Glomerular endothelial cell (primary cell): ENCODE results near the gene NISCH. TPM values are rescaled to one million over a fixed set of nuclear protein-coding genes. Genes with fewer than 3 reads are reported as not detected.

Experiments
- DNase-seq: peaks from one replicate; pipeline ENCODE4 v3.0.0-alpha.2; 2011; ENCODE audit warnings: low read depth, low spot score; ENCODE audit errors: extremely low read depth
- total RNA-seq: library from RNA; depleted of rRNA; stranded (reverse); fragments of >200 nt; gene quantifications from 2 replicates; pipeline ENCODE4 v1.2.3, GENCODE V29; 2015

NISCH gene
- total RNA-seq, 1 donor from 2014 or later: 113 TPM

DNA sequence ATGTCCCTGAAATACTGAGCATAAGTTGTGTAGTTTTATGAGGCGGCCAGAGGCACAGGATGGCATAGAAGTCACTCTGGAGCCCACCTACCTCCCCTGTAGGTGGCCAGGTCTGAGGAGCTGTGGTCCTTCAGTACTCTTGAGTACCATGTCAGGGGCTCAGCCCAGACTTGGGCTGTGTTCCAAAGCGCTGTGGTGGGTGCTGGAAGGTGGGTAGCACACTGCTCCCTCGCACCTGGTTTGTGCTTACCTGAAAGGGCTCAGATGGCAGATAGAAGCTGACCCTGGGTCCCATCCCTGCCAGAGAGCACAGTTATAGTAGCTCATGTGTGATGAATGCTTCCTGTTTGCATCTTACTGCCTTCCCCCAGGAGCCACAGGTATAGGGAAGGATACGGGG, 15.5 kb downstream of the NISCH start:
- DNase-seq: no peak

DNA sequence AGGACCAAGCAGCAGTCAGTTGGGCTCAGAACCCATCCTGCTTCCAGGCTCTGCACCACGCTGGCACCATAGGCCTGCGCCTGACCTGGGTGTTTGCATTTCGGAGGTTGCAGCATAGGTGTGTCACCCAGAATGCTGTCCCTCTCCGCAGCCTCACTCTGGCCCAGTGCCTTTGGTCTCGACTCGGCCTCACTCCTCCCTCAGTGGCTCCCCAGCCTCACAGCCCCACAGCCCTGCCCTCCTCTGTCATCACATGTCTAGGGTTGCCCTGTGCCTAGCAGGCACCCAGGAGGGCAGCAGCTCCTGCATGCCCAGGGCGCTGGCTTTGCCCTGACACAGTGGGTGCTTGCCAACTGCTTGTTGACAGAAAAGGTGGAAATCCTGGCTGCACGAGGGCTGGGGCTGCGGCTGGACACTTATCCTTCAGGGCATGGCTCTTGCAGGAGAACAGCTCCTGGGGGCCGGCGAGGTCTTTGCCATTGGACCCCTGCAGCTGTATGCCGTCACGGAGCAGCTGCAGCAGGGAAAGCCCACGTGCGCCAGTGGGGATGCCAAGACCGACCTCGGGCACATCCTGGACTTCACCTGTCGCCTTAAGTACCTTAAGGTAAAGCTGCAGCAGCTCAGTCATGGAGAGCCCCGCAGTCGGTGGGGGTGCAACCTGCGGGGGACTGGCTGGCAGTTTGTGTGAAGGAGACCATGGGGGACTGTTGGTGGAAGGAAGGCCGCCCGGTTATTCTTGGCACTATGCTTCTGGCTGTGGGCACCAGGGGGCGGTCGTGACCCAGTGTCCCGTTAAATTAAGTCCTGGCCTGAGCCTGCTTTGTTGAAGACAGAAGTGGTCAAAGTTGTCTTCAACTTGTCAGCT, 16.2 kb downstream of the NISCH start:
- DNase-seq: no peak

DNA sequence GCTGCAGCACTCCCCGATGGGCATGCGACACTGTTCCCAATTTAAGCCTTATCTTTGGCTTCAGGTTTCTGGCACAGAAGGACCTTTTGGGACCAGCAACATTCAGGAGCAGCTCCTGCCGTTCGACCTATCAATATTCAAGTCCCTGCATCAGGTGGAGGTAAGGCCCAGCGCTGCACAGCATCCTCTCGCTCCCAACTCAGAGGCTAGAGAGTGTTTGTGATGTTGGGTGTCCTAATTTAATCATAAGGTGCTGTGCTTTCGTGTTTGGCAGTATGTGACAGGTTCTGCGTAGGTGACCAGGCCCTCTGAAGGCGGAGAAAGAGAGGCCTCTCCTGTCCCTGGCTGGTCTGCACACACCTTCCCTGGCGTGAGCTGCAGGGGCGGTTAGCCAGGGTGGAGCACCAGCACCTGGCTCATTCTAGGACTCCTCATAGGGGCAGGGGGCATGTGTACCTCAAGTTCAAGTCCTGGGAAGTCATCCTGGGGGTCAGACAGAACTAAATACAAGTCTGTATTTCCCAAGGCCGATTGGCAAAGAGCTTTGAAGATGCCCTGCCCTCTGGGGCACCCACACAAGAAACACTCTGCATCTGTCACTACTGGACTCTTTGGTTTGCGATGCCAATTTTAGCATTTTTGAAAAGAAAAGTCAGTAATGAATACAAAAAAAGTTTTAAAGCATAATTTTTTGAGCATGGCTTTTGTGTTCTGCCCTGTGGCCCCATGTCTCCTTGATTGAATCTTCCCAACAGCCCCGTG, 17.0 kb downstream of the NISCH start:
- no peak for DNase-seq

DNA sequence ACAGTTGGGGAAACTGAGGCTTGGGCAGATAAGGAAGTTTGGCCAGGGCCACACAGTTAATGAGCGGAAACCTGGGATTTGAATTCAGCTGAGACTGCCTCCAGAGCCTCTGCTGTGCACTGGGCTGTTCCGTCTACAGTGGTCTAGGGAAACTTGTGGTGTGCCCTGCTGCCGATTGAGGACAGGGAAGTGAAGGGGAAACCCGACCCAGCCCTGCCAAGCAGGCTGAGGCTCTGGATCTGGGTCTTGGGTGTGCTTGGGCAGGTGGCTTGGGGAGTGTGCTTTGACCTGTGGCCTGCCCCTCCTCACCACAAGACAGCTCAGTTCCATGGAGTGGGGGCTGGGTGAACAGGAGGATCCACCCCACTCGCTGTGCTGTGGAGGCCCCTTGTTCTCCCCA, 17.6 kb downstream of the NISCH start:
- DNase-seq: no peak

DNA sequence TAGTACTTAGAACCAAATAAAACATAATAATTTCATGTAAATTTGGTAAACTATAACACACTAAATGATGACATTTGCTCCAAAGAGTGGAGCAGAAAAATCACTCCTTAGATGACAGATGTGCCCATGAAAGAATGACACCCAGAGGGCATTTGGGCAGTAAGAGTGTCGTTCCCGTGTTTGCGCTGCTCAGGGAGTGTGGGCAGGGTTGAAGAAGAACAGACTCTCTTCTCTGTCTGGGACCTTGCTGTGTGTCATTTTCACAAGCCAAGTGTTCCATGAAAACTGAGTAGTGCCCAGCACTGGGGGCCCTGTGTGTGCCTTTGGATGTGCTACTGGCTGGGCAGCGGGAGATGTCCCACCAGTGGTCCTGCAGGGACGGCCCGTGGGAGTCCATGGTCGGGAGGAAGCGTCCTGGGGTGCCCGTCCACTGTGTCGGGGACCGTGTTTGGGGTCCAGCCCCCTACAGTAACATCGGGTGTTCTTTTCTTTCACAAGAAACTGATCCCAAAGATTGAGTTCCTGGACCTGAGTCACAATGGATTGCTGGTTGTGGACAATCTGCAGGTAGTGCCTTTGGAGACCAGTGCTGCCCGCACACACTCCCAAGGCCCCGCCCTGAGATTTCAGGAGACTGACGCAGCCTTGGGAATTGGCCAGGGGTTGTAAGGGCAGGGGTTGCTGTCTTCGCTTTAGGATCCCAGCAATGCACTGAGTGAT, 21.8 kb downstream of the NISCH start:
- no peak for DNase-seq

DNA sequence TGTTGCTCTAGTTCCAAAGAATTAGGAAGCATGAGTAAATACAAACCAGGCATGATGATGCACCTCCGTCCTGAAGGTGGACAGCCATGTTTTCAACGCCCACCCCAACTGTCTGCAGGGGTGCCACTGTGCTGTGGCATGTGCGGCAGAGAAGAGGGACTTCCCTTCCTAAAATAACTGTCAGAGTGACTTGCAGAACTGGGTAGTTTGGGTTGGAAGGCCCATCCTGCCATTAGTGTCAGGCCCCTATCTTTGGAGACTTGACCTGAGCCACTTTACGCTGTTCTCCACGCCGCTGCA, 22.3 kb downstream of the NISCH start:
- DNase-seq: no peak

DNA sequence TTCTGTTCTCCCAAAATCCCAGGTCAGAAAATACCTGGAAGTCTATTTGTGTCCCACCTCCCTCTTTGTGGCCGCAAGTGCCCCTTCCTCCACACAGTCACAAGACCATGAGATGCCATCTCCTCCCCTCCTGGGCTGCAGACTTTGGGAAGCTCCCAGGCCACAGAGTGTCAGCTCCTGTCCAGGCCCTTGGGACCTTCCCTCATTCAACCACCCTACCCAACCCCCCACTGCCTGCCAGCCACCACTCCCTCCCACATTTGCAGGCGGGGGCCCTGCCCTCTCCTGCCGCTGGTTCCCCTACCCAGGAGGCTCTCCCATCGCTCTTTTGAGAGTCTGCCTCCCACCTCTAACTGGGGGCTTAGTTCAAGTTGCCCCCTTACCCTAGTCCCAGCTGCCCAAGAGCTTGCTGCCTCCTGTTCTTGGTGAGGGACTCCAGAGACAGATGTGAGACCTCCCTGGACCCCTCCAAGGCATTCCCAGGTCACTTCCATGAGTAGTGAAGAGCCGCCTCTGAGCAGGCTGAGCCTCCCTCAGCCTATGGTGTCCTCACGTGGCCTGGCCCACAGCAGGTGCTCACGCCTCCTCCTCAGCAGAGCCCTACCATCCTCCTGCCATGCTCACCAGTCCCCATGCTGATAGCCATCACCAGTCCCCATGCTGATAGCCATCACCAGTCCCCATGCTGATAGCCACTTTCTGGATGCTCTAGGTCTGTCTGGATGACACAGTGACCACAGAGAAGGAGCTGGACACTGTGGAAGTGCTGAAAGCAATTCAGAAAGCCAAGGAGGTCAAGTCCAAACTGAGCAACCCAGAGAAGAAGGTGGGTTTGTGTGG, 23.9 kb downstream of the NISCH start:
- DNase-seq: no peak

DNA sequence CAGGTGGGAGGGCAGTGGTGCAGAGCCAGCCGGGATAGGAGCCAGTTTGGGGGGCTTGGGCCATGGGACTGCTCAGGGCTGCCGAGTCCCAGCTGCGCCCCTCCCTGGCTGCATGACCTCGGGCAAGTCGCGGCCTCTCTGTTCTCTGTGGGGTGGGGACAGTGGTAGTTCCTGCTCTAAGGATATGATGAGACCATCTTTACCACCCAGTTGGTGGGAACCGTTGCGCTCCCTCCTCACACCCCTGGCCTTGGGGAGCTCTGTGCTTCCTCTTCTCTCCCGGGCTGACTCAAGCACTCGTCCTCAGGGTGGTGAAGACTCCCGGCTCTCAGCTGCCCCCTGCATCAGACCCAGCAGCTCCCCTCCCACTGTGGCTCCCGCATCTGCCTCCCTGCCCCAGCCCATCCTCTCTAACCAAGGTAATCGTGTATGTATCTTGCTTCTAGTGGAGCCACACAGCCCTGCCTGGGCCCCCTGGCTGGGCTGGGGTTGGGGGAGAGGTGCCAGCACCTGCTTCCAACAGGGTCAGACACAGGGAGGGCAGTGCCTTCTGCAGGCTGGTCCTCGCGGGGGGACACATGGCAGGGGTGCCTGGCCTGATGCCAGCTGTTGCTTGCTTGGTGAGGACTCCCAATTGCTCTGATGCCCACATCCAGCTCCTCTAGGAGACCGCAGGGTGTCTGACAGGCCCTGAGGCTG, 24.6 kb downstream of the NISCH start:
- DNase-seq: no peak

DNA sequence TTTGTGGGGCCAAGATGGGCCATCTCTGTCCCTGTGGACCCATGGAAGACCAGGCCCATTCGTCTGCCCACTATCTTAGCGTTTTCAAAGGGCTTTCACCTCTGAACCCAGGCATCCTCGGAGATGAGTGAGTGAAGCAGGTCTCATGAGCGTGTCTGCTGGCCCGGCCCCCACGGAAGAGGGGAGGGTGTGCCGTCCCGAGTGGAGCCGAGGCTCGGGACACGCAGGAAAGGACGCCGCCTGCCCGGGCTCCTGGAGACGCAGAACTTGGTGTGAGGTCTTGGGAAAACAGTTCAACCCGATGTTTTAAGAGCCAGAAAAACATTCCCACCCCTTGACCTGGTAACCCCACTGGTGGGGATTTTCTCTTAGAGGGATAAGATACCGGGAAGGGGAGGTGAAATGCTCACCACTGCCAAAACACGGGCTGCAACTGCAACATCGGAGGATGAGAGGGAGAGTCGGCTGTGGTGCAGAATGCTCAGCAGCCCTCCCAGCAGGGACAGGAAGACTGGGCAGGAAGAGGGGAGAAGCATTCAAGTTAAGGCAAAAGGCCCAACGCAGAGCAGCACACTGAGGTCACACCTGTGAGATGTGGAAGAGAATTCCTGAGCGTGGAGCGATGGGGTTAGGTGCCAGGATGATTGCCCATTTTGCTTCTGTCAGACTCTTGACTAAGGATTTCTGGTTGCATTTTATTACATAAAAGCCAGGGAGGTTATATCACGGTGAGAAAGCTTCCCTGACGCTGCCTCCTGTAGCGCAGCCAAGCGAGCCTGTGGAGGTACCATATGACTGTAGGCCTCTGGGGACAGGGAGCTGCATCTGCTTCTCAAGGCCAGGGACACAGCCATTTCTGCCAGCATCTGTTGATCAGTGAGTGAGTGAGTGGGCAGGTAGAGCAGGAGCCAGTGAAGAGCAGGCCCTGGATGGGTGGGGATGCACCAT, 25.6 kb downstream of the NISCH start:
- DNase-seq: no peak

DNA sequence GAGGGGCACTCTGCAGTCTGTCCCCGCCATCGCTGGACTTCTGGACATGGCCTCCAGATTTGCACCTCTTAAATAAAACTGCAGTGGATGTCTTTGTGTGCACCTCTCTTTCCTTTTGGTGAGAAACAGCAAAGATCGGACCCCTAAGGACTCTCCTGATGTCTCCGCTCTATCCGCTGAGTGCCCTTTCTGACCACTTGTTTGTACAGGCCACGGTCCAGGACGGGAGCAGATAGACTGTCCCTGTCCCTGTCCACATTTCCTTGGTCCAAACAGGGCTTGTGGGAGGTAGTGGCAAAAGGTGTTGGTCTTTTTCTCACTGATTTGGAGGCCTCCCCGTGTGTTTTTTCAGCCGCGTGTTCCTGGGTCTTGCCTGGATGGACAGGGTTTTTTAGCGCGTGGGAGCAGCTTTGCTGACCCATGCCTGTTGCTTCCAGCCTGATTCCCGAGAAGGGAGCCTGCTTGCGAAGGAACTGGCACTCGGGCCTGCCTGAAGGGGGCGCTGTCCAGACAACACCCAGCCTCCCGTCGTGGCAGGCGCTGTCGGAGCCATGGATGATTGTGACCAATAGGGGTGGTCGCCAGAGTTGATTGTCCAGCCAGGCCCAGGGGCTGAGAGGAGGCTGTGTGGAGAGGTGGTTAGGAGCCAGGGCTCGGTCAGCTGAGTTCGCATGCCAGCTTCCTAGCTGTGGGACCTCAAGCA, 26.6 kb downstream of the NISCH start:
- DNase-seq: no peak

DNA sequence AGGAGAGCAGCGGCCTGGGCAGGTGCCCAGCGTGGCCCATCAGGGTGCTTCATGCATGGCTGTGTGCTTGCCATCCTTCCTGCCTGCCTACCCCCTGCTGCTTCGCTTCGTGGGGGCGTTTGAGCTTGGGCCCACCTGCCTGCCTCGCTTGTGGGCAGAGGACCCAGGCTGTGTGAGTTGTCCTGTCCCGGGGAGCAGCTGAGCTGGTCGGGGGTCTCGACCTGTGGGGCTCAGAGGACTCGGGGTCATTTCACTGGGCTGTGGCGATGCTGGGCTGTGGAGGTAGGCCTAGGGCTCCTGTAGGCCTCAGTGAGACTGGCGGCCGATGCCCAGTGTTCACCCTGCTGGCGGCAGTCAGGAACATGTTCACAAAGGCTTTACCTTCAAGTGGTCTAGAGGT, 27.7 kb downstream of the NISCH start:
- DNase-seq: no peak

DNA sequence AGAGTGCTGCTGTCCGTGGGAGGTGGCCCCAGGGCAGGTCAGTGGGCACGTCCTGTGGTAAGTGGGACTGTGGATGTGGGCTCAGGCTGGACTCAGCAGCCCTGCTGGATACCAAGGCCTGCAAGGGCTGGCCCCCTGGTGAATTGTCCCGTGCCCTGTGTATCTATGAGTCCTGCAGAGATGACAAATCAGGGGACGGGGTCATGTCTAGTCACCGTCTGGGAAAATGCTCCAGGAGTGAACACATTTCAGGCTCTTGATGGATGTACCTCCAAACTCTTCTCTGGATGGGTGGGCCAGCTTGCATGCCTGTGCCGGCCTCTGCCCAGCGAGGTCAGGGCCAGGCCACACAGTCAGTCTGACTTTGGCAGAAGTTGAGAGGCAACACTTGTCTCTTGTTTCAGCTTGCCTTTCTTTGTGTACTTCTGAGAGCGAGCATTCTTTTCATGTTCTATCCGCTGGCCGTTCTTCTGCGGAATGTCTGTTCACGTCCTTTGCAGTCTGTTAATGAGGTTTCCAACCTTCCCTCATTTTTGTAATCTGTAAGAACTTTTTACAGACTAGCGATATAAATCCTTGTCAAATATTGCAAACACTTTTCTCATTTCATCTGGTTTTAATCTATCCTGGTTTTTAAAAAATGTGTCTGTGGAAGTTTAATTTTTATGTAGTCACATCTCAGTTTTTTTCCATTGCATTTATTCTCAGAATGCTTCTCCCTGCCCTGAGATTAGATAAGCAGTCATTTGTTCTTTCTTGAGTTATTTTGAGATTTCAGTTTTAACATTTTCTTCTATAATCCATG, 28.4 kb downstream of the NISCH start:
- DNase-seq: no peak

DNA sequence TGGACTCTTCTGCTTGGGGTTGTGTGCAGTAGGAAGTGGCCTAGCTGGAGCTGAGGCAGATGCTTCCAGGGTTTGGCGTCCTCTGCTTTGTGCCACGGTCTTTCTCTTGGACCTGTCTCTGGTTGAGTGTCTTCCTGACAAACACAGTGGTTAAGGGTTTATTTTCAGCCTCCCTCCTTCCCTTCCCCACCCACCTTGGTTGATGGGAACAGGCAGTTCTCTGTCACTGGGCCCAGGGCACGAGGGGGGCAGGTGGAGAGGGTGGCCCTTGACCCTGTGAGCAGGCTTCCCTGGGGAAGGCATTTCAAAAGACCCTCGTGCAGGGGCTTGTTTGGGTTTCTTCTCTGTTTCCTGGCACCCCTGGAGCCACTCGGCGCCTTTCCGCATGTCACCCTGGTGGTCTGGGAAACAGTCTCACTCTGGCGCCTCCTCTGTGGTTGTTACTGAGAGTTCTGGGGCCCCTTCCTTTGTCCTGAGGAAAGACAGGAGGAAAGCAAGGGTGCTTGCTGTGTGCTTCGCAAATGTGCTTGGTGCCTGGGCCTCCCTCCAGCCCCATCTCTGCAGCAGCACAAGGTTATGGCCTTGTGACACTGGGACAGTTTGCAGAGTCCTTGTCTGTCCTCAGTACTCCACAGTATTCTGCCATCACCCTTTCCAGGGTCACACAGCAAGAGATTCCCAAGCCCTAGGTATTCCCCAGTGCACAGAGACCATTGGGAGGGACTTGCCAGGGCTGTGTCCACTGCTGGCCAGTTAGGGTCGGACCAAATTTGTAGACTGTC, 29.5 kb downstream of the NISCH start:
- DNase-seq: no peak

DNA sequence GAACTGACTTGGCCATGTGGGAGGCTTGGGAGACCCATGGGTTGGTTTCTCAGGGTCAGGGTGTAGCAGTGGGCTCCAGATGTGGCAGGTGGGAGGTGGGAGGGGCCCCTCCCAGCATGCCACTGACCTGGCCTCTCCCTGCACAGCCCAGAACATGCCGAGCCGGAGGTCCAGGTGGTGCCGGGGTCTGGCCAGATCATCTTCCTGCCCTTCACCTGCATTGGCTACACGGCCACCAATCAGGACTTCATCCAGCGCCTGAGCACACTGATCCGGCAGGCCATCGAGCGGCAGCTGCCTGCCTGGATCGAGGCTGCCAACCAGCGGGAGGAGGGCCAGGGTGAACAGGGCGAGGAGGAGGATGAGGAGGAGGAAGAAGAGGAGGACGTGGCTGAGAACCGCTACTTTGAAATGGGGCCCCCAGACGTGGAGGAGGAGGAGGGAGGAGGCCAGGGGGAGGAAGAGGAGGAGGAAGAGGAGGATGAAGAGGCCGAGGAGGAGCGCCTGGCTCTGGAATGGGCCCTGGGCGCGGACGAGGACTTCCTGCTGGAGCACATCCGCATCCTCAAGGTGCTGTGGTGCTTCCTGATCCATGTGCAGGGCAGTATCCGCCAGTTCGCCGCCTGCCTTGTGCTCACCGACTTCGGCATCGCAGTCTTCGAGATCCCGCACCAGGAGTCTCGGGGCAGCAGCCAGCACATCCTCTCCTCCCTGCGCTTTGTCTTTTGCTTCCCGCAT, 31.8 kb downstream of the NISCH start:
- DNase-seq: no peak

DNA sequence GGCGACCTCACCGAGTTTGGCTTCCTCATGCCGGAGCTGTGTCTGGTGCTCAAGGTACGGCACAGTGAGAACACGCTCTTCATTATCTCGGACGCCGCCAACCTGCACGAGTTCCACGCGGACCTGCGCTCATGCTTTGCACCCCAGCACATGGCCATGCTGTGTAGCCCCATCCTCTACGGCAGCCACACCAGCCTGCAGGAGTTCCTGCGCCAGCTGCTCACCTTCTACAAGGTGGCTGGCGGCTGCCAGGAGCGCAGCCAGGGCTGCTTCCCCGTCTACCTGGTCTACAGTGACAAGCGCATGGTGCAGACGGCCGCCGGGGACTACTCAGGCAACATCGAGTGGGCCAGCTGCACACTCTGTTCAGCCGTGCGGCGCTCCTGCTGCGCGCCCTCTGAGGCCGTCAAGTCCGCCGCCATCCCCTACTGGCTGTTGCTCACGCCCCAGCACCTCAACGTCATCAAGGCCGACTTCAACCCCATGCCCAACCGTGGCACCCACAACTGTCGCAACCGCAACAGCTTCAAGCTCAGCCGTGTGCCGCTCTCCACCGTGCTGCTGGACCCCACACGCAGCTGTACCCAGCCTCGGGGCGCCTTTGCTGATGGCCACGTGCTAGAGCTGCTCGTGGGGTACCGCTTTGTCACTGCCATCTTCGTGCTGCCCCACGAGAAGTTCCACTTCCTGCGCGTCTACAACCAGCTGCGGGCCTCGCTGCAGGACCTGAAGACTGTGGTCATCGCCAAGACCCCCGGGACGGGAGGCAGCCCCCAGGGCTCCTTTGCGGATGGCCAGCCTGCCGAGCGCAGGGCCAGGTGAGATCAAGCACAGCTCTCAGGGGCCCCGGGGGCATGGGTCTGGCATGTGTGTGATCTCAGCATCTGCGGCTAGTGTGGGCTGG, 32.6 kb downstream of the NISCH start:
- DNase-seq: no peak
